NT2/D1 (cell line): Measurements from ENCODE around the gene FLAD1.
"Not testable (repeated sequence)": the region's sequence is repeated elsewhere in the genome, so short reads cannot be mapped to it uniquely, and the experiment has no call there.

ENCODE experiments used
- DNase-seq: peaks from one replicate; pipeline ENCODE4 v3.0.0-alpha.2; 2011; ENCODE audit warnings: low read depth, low spot score
- H3K27me3 ChIP-seq: 2 replicates; pipeline ENCODE4 v1.6.0; 2011; ENCODE audit warnings: mild to moderate bottlenecking; ENCODE audit not compliant: insufficient read length, insufficient read depth
- H3K36me3 ChIP-seq: 2 replicates; pipeline ENCODE4 v1.6.1; 2011; ENCODE audit warnings: mild to moderate bottlenecking, low read length, mixed read lengths; ENCODE audit not compliant: insufficient read depth, insufficient read length
- H3K4me1 ChIP-seq: 2 replicates; pipeline ENCODE4 v1.5.1; 2011; ENCODE audit not compliant: insufficient read depth, insufficient read length
- H3K4me3 ChIP-seq: 2 replicates; pipeline ENCODE4 v1.5.1; 2011; ENCODE audit warnings: low read depth; ENCODE audit not compliant: insufficient read length
- H3K9ac ChIP-seq: 2 replicates; pipeline ENCODE4 v1.6.0; 2011; ENCODE audit warnings: low read depth; ENCODE audit not compliant: insufficient read length
- H3K9me3 ChIP-seq: 2 replicates; pipeline ENCODE4 v1.5.1; 2011; ENCODE audit warnings: mild to moderate bottlenecking, low read length; ENCODE audit not compliant: insufficient read depth
- SUZ12 ChIP-seq: IDR thresholded peaks from 2 replicates; pipeline ENCODE4 v1.6.1; 2011; ENCODE audit not compliant: insufficient read length, insufficient read depth; ENCODE audit errors: extremely low read depth
- YY1 ChIP-seq: IDR thresholded peaks from 2 replicates; pipeline ENCODE4 v1.6.1; 2011; ENCODE audit not compliant: insufficient read length, insufficient read depth
- ZNF274 ChIP-seq: IDR thresholded peaks from 2 replicates; pipeline ENCODE4 v1.6.1; 2011; ENCODE audit warnings: mild to moderate bottlenecking, low read depth, low read length

Gene FLAD1

DNA sequence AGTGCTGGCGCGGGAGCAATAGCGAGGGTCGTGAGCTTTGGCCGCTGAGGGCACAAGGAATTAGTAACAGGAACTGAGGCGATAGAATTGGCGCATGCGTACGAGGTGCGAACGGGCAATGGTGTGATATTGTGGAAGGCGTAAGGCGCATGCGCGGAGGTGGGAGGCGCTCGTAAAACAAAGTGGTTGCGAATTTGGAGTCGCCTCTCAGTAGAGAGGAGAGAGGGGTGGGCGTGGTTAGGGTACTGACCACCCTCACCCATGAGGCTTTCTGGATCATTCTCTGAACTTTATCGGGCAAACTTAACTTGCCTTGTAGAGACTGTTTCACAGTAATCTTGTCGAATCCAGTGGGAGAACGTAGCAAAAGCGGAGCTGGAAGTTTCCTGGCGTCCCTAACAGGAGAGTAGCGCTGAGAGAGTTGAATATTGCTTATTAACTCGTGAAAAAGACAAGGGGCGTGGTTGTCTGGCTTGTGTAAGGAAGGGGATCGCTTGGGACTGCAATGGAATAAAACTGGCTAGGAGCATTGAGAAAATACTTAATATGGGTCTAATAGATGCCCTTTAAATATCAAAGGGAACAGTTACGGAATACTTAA is 8.2 kb upstream of the FLAD1 start:
- H3K9ac ChIP-seq = peak overlapping the region; percentile 86

DNA sequence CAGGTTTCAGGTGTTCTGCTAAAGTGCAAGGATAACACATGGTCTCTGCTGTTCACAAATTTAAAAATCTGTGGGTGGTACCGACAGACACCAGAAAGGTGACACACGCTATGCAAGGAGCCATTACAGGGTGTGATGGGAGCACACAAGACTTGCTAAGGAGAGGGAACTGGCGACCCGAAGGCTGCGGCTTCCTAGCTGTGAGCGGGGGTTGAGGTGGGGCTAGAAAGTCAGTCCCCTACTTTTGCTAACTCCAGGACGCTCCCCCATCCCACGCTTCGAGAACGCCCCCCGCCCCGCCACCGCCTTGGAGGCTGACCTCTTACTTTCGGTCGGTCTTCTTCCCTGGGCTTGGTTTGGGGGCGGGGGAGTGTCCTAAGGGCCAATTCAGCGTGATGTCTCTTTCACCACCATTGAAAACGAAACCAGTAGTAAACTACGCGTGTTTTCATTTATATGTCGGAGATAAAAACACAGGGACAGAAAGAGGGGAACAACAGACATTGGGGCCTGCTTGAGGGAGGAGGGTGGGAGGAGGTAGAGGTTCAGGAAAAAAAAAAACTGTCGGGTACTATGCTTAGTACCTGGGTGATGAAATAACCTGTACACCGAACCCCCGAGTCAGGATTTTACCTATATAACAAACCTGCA is 7.6 kb upstream of the FLAD1 start:
- Histone ChIP-seq H3K4me1 (peaks cover 10% of the 10 kb centered on the region), H3K36me3 (peaks cover 38% of the 10 kb centered on the region), H3K27me3 (no peaks in the 10 kb centered on the region), H3K9ac (peak overlapping the region; percentile 86), H3K9me3 (no peaks in the 10 kb centered on the region), H3K4me3 (peak overlapping the region; percentile 66)
- DNase-seq = no peak
- TF ChIP-seq YY1 = no peak
- no peak for TF ChIP-seq SUZ12

More for the DNA sequence above, 8.2 kb upstream of the FLAD1 start:
- no peaks in the 10 kb centered on the region for H3K9me3 ChIP-seq
- DNase-seq = peak; percentile 98
- peaks cover 34% of the 10 kb centered on the region for H3K36me3 ChIP-seq
- H3K4me3 ChIP-seq = peak overlapping the region; percentile 66
- H3K4me1 ChIP-seq = peaks cover 10% of the 10 kb centered on the region
- no peaks in the 10 kb centered on the region for H3K27me3 ChIP-seq
- TF ChIP-seq SUZ12 (no peak), ZNF274 (no peak), YY1 (no peak)

DNA sequence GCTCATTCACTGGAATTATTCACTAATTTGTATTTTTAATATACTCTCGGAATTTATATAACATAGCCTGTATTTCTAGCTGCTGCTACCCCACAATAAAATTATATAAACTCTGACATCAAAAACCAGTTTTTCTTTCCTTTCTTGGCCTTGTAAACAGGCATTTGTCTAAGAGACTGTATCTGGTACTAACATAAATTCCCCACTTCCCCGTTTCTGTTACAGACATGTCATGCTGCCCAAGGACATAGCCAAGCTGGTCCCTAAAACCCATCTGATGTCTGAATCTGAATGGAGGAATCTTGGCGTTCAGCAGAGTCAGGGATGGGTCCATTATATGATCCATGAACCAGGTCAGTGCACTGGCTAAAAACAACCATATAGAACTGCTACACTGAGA is 5.4 kb upstream of the FLAD1 start:
- not testable (repeated sequence) for DNase-seq, H3K27me3 ChIP-seq, H3K4me1 ChIP-seq, H3K9me3 ChIP-seq, H3K9ac ChIP-seq, H3K4me3 ChIP-seq
- H3K36me3 ChIP-seq = peaks cover 47% of the 10 kb centered on the region

DNA sequence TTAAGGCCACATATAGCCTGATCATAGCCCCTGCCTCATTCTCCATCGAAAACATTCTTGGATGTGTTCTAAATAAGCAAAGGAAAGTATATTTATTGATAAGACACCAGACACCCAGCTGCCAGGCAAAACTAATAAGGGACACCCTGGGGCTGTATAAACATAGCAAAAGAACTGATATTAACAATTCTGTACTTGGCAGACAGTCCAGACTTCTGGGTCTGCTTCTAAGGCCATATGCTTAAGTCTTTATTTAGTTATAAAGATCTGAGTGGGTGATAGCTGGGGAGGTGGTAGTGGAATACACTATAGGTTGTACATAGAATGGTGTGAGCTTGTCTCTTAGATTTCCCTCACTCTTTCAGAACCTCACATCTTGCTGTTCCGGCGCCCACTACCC is 4.8 kb upstream of the FLAD1 start:
- TF ChIP-seq YY1 (no peak), SUZ12 (no peak), ZNF274 (no peak)
- H3K36me3 ChIP-seq = peaks cover 47% of the 10 kb centered on the region
- no peak overlapping the region for H3K9ac ChIP-seq
- H3K4me1 ChIP-seq = peaks cover 3% of the 10 kb centered on the region
- no peaks in the 10 kb centered on the region for H3K27me3 ChIP-seq
- no peak overlapping the region for H3K4me3 ChIP-seq
- H3K9me3 ChIP-seq = no peaks in the 10 kb centered on the region
- DNase-seq = no peak

- peaks cover 57% of the 10 kb centered on the region for H3K36me3 ChIP-seq
- peak overlapping the region; percentile 53 for H3K4me3 ChIP-seq
- TF ChIP-seq YY1 = no peak
- TF ChIP-seq ZNF274 = no peak
- no peaks in the 10 kb centered on the region for H3K4me1 ChIP-seq
- H3K9ac ChIP-seq = peak overlapping the region; percentile 72
- no peaks in the 10 kb centered on the region for H3K27me3 ChIP-seq
- no peaks in the 10 kb centered on the region for H3K9me3 ChIP-seq
- no peak for DNase-seq
Measured at GRCh38 chr1:154982341-154982740, 803 bp upstream of the FLAD1 start.

DNA sequence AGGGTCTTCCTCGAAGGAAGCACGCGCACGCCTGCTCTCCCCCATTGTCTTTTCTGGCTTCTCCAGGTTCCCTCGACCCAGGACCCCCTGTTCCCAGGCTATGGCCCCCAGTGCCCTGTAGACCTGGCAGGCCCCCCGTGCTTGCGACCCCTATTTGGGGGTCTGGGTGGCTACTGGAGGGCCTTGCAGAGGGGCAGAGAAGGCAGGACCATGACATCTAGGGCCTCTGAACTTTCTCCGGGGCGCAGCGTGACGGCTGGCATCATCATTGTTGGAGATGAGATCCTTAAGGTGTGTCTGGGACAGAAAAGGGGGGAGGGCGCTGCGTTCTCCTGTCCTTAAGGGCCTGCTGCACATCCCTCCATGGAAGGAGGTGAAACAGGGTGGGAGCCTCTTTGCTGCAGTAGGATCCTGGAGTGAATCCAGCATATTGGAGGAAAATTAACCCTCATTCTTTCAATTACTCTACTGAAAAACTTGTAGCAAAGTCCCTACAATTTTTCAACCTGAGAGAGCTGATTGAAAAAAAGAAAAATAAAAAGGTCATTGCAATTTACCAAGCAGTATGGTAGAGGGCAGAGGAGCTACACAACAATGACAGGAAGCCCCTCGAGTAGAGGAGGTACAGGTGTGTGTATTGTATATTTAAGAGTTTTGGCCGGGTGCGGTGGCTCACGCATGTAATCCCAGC is 777 bp downstream of the FLAD1 start:
- H3K9ac ChIP-seq = peak overlapping the region; percentile 98
- H3K4me3 ChIP-seq = peak overlapping the region; percentile 93
- no peaks in the 10 kb centered on the region for H3K9me3 ChIP-seq
- TF ChIP-seq YY1 (no peak), SUZ12 (no peak), ZNF274 (no peak)
- no peaks in the 10 kb centered on the region for H3K27me3 ChIP-seq
- peaks cover 9% of the 10 kb centered on the region for H3K4me1 ChIP-seq
- peaks cover 60% of the 10 kb centered on the region for H3K36me3 ChIP-seq
- no peak for DNase-seq

DNA sequence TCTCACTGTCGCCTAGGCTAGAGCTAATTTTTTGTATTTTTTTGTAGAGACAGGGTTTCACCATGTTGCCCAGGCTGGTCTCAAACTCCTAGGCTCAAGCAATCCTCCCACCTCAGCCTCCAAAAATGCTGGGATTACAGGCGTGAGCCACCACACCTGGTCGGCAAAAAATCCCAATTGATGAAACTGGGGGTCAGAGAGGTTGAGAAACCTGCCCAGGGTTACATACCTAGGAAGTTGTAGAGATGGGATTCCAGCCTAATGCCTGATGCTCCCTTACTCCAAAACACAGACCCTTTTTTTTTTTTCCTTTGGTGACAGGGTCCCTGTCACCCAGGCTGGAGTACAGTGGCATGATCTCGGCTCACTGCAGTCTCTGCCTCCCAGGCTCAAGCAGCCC is 3.6 kb downstream of the FLAD1 start:
- H3K9me3 ChIP-seq, H3K9ac ChIP-seq, H3K27me3 ChIP-seq, DNase-seq, H3K4me3 ChIP-seq, H3K4me1 ChIP-seq: not testable (repeated sequence)
- H3K36me3 ChIP-seq = peaks cover 64% of the 10 kb centered on the region
